ENCODE measurements around the gene CHGA. TPM values are rescaled to one million over a fixed set of nuclear protein-coding genes. Genes with fewer than 3 reads are reported as not detected.
A peak's percentile ranks its signal among the peaks of the same experiment; 100 is the strongest.

CHGA gene
- total and polyA plus RNA-seq, 10 of the 15 experiments (the other 5 are each of a cell fraction or from before 2014, with no cell fraction given) = 0.11 to 0.23 TPM; not detected in 8

GRCh38 chr14:92951912-92952471 lies 29.0 kb downstream of the CHGA start (continued):
- TF ChIP-seq USF1 (IDR thresholded peaks at IDR 0.05; ENCODE audit: borderline replicate concordance, extremely low read length, insufficient read depth, low read depth, low read length) = peak; percentile 63
- no peak for TF ChIP-seq ZBTB11 (CRISPR knock-in tag; IDR thresholded peaks at IDR 0.05)
- TF ChIP-seq TCF3 (IDR thresholded peaks at IDR 0.05; ENCODE audit: borderline replicate concordance, insufficient read depth, low read depth, low read length) = no peak
- TF ChIP-seq CBX5 (IDR thresholded peaks at IDR 0.05; ENCODE audit: low read depth) = no peak
- TF ChIP-seq ETV6 (conservative IDR thresholded peaks at IDR 0.05 in 1 of 2, IDR thresholded peaks at IDR 0.05 in 1 of 2; ENCODE audit: borderline replicate concordance in 1 of 2, low read depth in 1 of 2) = no peak
- TF ChIP-seq HDAC6 (IDR thresholded peaks at IDR 0.05; ENCODE audit: unreplicated experiment) = no peak
- no peak for TF ChIP-seq FOXK2 (IDR thresholded peaks at IDR 0.05)
- peak; percentile 38; the same call in 1 of the 2 replicates for TF ChIP-seq RUNX3 (IDR thresholded peaks at IDR 0.05; ENCODE audit: low read length)
- TF ChIP-seq RAD21 (IDR thresholded peaks at IDR 0.05; ENCODE audit: insufficient read depth, low read depth, low read length) = peak; percentile 94
- TF ChIP-seq RAD51 (IDR thresholded peaks at IDR 0.05) = no peak
- TF ChIP-seq ZNF384 (IDR thresholded peaks at IDR 0.05; ENCODE audit: borderline replicate concordance, low read depth, low read length) = no peak
- no peak for TF ChIP-seq NRF1 (conservative IDR thresholded peaks at IDR 0.05; ENCODE audit: low read depth, low read length)
- peak; percentile 32 to 33; a peak in 2 of 4 replicates for TF ChIP-seq BHLHE40 (IDR thresholded peaks at IDR 0.05; ENCODE audit: borderline replicate concordance in 1 of 2, low read depth in 2 of 2, low read length in 1 of 2)
- TF ChIP-seq CEBPB (IDR thresholded peaks at IDR 0.05; ENCODE audit: borderline replicate concordance in 1 of 2, low read depth in 2 of 2, low read length in 2 of 2) = no peak
- TF ChIP-seq E4F1 (IDR thresholded peaks at IDR 0.05; ENCODE audit: borderline replicate concordance, partially characterized antibody) = no peak
- TF ChIP-seq ZNF274 (IDR thresholded peaks at IDR 0.05; ENCODE audit: insufficient read depth, insufficient read length) = no peak
- peak; percentile 70; the same call in 1 of the 2 replicates for TF ChIP-seq HDGF (IDR thresholded peaks at IDR 0.05)
- TF ChIP-seq MTA2 (IDR thresholded peaks at IDR 0.05; ENCODE audit: low read depth) = no peak
- no peak for TF ChIP-seq HCFC1 (IDR thresholded peaks at IDR 0.05; ENCODE audit: low read length)
- peak; percentile 79; the same call in 1 of the 2 replicates for TF ChIP-seq MAX (IDR thresholded peaks at IDR 0.05; ENCODE audit: low read depth, low read length)
- TF ChIP-seq RELA (IDR thresholded peaks at IDR 0.05; ENCODE audit: borderline replicate concordance, partially characterized antibody) = peak; percentile 53
- TF ChIP-seq FOXM1 (IDR thresholded peaks at IDR 0.05; ENCODE audit: low read depth, low read length) = no peak
- no peak for TF ChIP-seq IKZF1 (conservative IDR thresholded peaks at IDR 0.05)
- TF ChIP-seq PAX5 (IDR thresholded peaks at IDR 0.05; ENCODE audit: borderline replicate concordance, low read depth, low read length) = no peak

Measured in GM12878 (cell line).